HG03139 (cell line): Measurements from ENCODE around the gene TNFRSF11A.

Experiments used
- ATAC-seq: cut with Tn5 transposase; IDR thresholded peaks from one replicate; pipeline ENCODE4 v1.9.1; 2021; ENCODE audit not compliant: unreplicated experiment

The TNFRSF11A gene

GRCh38 chr18:62324181-62324828 lies 805 bp upstream of the TNFRSF11A start:
- no peak for ATAC-seq

DNA sequence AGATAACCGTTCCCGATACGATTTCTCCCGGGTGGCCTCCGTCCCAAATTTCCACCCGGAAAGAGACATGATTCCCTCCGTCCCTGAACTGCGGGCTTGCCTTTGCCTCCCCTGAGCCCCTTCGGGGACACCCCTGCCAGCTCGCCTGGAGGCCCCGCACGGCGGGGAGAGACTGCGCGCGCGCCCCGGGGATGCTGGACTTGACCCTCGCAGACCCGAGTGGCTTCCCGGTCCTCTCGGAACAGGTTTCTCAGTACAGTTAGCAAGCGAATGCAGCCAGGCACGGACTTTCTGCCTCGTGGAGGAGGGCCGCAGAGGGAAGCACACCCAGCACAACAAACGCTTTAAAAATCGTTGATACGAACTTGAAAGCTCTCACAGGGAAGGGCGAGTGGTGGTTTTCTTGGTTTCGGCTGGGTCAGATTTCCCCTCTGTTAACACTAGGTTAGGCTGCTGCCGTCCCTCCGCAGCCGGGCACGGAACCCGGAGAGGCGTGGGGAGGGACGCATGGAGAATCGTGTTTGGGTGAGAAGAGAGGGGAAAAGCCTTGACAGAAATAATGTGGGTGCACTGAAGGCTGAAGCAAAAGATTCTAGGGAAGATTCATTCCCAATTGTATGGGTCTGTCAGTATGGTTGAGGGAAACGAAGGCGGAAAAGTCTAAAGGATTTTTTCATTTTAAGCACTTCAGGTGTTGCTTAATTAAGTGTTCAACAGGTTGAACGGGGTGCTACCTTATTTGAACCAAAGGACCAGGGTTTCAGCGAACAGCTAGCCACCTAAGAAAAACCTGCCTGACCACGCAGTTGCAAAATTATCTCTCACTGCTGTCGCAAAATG lies 916 bp downstream of the TNFRSF11A start:
- no peak for ATAC-seq

DNA sequence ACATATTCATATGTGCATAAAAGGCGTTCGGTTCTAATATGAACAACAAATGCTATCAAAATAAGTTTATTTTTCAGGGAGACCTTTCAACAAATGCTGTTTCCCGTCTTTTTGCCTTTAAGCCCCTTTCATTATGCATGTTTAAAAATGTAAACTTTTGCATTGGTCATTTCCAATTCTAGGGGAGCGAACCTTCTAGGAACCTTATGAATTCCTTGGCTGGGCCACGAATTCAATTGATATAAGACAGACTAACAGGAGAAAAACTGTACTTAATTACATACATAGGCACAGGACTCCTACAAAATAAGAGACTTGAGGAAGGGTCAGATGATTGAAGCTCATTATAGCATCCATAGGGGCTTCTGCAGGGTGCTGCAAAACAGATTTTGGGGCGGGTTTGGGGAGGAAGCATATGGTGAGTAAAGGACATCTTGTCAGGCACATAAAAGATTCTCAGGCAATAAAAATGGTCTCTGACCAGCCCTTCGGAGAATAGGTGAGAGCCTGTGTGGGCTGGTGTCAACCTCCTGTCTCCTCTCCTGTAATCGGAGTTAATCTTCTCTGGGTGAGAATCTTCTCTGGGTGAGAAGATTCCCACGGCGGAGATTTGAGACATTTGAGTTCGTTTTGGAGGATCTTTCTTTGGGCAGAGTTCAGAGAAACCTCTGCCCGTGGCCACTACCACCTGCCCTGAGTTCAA lies 1.7 kb downstream of the TNFRSF11A start:
- ATAC-seq: no peak

GRCh38 chr18:62327977-62328376 lies 2.9 kb downstream of the TNFRSF11A start:
- ATAC-seq: no peak

DNA sequence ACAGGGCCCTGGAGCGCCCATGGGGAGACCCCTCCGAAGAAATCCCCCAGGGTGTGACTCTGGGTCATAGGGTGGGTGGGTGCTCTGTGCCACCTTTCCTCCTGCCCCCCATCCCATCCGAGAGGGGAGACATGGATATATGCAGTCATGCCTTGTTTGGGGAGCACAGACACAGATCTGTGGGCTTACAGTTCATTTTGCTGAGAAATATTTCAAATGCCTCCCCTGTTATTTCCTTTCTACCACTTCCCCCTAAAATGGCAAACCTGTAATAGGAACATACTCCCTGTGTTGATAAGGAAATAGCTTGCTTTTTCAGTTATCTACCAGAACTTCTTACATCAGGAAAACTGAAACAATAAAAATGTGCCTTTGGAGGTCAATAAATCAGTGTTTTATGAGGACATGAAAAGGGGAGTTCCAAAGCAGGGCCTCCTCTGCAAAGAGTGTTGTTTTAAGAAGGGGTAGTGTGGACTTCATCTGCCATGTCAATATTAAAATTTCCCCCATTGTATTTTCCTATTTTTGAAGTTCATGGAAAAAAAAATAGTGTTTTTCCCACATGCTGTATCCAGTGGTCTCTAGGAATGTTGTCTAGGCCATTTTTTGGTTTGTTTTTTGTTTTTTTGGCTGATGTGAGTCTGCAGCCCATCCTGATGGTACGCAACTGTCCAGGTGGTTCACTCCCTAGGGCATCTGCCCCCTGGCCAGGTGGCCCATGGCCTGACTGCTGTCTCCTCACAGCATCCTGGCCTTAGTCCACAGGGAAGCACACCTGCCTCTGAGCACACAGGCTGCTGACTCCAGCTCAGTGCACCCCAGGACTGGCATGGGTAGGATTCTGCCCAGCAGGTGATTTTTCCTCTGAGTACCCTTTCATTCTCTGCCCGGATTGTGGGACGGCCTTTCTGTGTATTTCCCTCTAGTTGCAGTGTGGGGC lies 3.7 kb downstream of the TNFRSF11A start:
- no peak for ATAC-seq

DNA sequence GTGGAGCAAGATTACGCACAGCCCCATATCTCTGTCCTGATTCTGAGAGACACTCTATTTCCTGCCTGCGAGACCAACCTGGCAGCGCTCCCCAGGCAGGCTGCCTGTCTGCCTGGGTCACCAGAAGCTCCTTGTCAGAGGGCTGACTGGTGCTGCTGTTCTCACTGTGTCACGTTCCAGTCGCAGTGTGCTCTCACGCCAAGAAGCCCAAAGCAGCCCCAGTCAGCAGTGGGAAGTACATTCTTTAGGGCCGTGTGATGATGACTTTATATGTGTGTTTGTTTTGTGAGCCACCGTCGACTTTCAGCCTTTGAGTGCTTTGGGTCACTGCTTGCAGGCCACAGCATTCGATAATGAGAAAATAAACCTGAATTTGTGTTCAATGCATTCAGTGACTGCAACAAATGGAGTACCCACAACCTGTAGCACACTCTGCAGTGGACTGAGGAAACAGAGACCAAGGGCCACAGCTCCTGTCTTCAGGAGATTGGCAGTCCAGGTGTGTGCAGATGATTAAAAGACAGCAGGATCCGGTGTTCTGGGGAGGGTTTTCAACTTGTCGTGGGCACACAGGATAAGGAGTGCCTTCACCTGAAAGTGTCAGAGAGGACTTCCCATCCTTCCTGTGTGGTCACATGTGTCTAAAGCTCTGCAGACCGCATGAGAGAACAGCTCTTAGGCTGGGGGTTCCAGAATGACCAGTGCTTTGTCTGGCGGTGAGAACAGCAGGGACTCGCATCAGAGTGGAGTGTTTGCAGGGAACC lies 4.8 kb downstream of the TNFRSF11A start:
- ATAC-seq: no peak

GRCh38 chr18:62330650-62331049 lies 5.5 kb downstream of the TNFRSF11A start:
- no peak for ATAC-seq

DNA sequence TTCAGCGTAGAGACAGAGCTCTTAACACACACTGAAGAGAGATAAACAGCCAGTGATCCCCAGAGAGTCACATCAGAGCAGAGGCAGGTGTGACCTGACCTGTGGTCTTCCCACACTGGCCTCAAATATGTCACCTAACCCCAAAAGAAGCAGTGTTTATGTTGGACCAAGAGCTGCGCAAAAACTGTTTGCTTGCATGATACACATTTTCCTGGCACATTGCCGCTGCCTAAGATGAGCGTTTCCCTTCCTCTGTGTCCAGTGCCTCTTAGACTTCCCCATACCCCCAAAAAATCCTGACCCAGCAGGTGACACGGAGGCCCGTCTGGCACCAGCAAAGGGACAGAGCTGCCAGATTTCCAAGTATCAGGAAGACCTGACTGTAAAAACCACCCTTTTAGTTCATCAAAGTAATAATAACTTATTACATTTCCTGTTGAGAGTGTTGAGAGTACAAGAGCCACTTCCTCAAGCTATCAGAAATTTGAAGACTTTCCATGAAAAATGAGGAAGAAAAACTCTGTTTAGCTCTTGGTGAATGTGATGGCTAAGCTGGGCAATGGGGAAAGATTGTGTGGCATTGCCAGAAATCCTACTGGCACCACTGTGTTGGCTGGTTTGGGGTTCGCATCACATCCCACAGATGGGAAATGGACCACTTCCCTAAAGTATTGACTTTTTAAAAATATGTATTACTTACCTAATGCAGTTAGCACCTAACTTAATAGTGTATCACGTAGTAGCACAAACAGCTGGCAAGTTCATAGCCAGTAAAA lies 6.7 kb downstream of the TNFRSF11A start:
- ATAC-seq: no peak

DNA sequence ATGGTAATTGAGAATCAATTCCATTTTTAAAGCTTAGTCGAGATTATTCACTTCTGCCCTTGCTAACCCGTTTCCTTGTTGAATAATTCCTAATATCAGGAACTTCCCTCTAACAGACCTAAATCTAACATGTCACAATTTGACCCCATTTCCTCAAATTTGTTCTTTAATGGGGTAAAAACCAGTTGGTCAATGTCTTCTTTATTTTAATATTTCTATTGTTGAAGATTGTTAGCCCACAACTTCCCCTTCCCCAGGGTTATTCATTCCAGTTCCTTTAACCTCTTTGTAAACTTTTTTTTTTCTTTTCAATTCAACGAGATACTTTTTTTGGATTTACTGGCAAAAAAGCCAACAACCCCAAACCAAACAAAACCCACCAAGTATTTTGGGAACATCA lies 7.3 kb downstream of the TNFRSF11A start:
- no peak for ATAC-seq

GRCh38 chr18:62332964-62333695 lies 8.0 kb downstream of the TNFRSF11A start:
- no peak for ATAC-seq

DNA sequence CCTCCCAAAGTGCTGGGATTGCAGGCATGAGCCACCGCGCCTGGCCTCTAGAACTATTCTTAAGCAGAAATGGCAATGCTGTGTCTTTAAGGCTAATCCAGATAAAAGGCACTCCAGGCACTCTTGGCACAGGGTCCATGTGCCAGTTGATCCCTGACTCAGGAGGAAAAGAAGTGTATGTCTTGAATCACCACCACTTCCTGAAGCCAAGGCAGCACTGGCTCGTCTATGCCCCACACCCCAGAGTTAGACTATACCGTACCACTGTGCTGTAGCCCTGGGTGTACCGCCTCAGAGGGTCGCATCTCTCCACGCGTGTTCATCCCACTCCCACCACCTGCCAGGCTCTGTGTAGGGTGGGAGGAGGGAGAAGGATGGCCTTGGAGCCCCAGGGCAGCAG lies 9.0 kb downstream of the TNFRSF11A start:
- no peak for ATAC-seq

- no peak for ATAC-seq
Measured at GRCh38 chr18:62335494-62335893, 10.4 kb downstream of the TNFRSF11A start.

DNA sequence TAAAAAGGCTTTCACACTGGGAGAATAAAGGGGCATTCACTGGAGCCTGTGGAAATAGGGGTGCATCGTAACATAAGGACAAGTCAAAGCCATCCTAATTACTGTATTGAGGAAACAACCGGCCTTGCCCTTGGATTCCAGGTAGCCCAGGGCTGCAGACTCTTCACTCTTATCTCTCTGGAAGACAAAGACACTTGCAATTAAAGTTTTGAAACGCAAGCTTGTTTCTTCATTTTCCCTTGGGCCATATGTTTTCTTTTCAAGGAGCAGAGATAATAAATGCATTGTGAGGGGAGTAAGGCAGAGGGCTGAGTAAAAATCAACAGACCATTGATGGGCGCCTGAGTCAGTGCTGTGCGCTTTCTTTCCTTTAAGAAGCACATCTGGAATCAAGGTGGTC lies 11.5 kb downstream of the TNFRSF11A start:
- no peak for ATAC-seq

- ATAC-seq: no peak
Measured at GRCh38 chr18:62337336-62337735, 12.2 kb downstream of the TNFRSF11A start.

DNA sequence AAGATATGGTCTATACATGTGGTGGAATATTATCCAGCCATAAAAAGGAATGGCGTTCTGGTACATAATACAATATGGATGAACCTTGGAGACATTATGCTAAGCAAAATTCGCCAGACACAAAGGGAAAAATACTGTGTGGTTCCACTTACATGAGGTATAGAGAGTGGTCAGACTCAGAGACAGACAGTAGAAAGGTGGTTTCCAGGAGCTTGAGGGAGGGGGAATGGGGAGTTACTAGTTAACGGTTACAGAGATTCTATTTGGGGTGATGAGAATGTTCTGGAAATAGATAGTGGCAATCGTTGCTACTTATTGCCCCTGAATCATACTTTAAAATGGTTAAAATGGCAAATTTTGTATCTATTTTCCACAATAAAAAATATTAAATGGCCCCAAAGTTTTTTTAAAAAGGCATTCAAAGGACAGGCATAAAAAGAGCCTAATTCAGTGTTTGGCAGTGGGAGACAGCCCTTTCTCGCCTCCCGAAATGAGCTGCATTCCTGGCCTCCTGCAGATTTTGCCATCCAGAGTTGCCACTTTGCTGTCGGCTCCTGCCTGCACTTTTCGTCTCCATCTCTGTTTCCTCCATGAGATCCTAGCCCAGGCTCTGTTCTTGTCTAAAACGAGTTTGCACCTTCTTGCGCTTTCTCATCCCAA lies 13.5 kb downstream of the TNFRSF11A start:
- no peak for ATAC-seq

DNA sequence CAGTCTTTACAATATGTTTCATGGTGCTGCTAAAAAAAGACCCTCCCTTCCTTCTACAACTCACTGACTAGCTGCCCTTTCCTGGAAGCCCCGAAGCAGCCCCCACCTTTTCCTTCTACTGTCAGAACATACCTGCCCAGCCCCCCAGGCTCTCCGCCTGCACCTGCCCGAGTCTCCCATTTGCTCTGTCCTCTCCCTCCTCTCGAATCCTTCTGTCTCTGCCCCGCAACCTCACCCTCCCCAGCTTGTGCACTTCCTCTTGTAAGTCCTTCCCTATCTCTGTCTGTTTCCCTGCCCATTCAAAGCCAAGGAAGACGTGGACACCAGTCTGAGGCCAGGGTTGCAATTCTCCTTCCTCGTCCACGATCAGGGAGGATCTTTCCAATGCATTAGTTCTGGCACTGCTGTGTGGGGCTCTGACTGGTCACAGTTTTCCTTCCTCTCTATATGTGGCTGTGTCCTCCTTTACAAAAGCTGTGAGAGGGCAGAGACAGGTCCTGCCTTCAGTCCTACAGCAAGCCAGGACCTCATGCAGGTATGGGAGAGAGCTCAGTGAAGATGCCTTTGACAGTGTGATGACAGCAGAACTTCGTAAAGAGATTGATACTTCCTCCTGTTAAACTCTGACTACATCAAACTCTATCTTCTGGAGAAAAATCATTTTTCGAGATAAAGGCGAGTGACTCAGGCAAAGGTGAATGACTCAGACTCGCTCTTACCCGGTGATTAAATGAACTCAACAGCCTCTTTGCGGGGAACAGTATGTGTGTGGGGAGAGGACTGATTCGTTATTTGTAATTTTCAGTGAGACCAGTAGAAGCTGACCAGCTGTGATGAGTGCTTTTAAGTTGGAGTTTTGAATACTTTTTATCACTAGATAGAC lies 14.2 kb downstream of the TNFRSF11A start:
- ATAC-seq: no peak

- no peak for ATAC-seq
Measured at GRCh38 chr18:62340996-62341395, 15.9 kb downstream of the TNFRSF11A start.
